IMR-90 (cell line): Measurements from ENCODE around the gene CERS1. TPM values are rescaled to one million over a fixed set of nuclear protein-coding genes. Genes with fewer than 3 reads are reported as not detected.

Experiments
- ATAC-seq: fragments of 200-7000 bp; cut with Tn5 transposase; 2 replicates; pipeline ENCODE4 v1.9.1; 2020; ENCODE audit warnings: low read depth, mild to moderate bottlenecking, moderate library complexity
- BruUV-seq: library from RNA; stranded (reverse); fragments of 400-500 nt; replicated peaks from 2 replicates; lab custom pipeline; 2021; lab: Mats Ljungman, UMichigan
- CTCF ChIA-PET: fragments of 300-600 bp; formaldehyde crosslinking; extraction: SDS; loops from one replicate; lab custom pipeline; 2021; ENCODE audit warnings: antibody characterized with exemption; lab: Yijun Ruan, JAX
- POLR2A ChIA-PET: fragments of 300-600 bp; sonication (Branson Sonifier 250); formaldehyde crosslinking; loops from one replicate; lab custom pipeline; 2022; ENCODE audit warnings: antibody characterized with exemption; ENCODE audit not compliant: unreplicated experiment; lab: Charles Lee
- DNase-seq: peaks from one replicate; pipeline ENCODE4 v3.0.0; 2013
- H2AFZ ChIP-seq: replicated peaks from 2 replicates; pipeline ENCODE3; 2013; ENCODE audit warnings: low read length, mild to moderate bottlenecking; ENCODE audit not compliant: poor library complexity
- H2AK5ac ChIP-seq: 2 replicates; pipeline ENCODE4 v1.6.1; 2013; ENCODE audit warnings: low read depth, low read length, inconsistent platforms
- H2AK9ac ChIP-seq: replicated peaks from 2 replicates; pipeline ENCODE3; 2013; ENCODE audit warnings: mild to moderate bottlenecking, low read depth, low read length, moderate library complexity; ENCODE audit not compliant: poor library complexity
- H2BK120ac ChIP-seq: 2 replicates; pipeline ENCODE4 v1.6.1; 2013; ENCODE audit warnings: low read depth, low read length, inconsistent platforms
- H2BK15ac ChIP-seq: 3 replicates; pipeline ENCODE4 v1.6.1; 2013; ENCODE audit warnings: low read depth, low read length, inconsistent platforms
- H2BK20ac ChIP-seq: 2 replicates; pipeline ENCODE4 v1.6.1; 2013; ENCODE audit warnings: low read depth, mild to moderate bottlenecking, inconsistent platforms, low read length, moderate library complexity
- H2BK5ac ChIP-seq: 2 replicates; pipeline ENCODE4 v1.6.1; 2013; ENCODE audit warnings: mild to moderate bottlenecking, low read depth, low read length, inconsistent platforms; ENCODE audit not compliant: poor library complexity, severe bottlenecking
- H3K14ac ChIP-seq: replicated peaks from 2 replicates; pipeline ENCODE4 v1.6.1; 2013; ENCODE audit warnings: low read depth, low read length, inconsistent platforms
- H3K18ac ChIP-seq: 2 replicates; pipeline ENCODE4 v1.6.1; 2013; ENCODE audit warnings: low read depth, low read length, control low read depth
- H3K23ac ChIP-seq: 2 replicates; pipeline ENCODE4 v1.6.1; 2013; ENCODE audit warnings: low read depth, low read length, inconsistent platforms
- H3K27ac ChIP-seq: 2 replicates; pipeline ENCODE4 v1.5.1; 2013; ENCODE audit warnings: mild to moderate bottlenecking, control low read depth, low read length; ENCODE audit not compliant: insufficient read depth
- H3K27me3 ChIP-seq: 2 replicates; pipeline ENCODE4 v1.6.1; 2013; ENCODE audit warnings: low read length; ENCODE audit not compliant: control insufficient read depth, insufficient read depth
- H3K36me3 ChIP-seq: 2 replicates; pipeline ENCODE4 v1.6.1; 2013; ENCODE audit warnings: low read length, mixed read lengths; ENCODE audit not compliant: control insufficient read depth, insufficient read depth
- H3K4ac ChIP-seq: 2 replicates; pipeline ENCODE4 v1.6.1; 2013; ENCODE audit warnings: low read depth, low read length, inconsistent platforms
- H3K4me1 ChIP-seq: 2 replicates; pipeline ENCODE4 v1.6.1; 2013; ENCODE audit warnings: low read length, mixed read lengths; ENCODE audit not compliant: control insufficient read depth, insufficient read depth
- H3K4me2 ChIP-seq: 2 replicates; pipeline ENCODE4 v1.6.1; 2013; ENCODE audit warnings: low read depth, mild to moderate bottlenecking, control low read depth, low read length, moderate library complexity
- H3K4me3 ChIP-seq: 2 replicates; pipeline ENCODE4 v1.5.1; 2013; ENCODE audit warnings: low read depth, mild to moderate bottlenecking, control low read depth, low read length, moderate library complexity; ENCODE audit not compliant: insufficient read depth
- H3K56ac ChIP-seq: 2 replicates; pipeline ENCODE4 v1.6.1; 2013; ENCODE audit warnings: low read length, inconsistent platforms; ENCODE audit not compliant: insufficient read depth; ENCODE audit errors: extremely low read depth
- H3K79me1 ChIP-seq, 2 experiments: 2 replicates each; pipeline ENCODE4 v1.6.1; 2013; ENCODE audit warnings: low read length in 2 of 2, inconsistent platforms in 1 of 2, low read depth in 1 of 2
- H3K9ac ChIP-seq: 2 replicates; pipeline ENCODE4 v1.6.1; 2013; ENCODE audit warnings: low read depth, low read length, control low read depth
- H3K9me1 ChIP-seq: 2 replicates; pipeline ENCODE4 v1.6.1; 2013; ENCODE audit warnings: low read length, inconsistent platforms; ENCODE audit not compliant: insufficient read depth
- H3K9me3 ChIP-seq: 2 replicates; pipeline ENCODE4 v1.6.1; 2013; ENCODE audit warnings: low read length; ENCODE audit not compliant: control insufficient read depth, insufficient read depth
- H4K20me1 ChIP-seq: 2 replicates; pipeline ENCODE4 v1.6.1; 2013; ENCODE audit warnings: low read length, inconsistent platforms; ENCODE audit not compliant: insufficient read depth
- H4K5ac ChIP-seq: 2 replicates; pipeline ENCODE4 v1.6.1; 2013; ENCODE audit warnings: mild to moderate bottlenecking, low read depth, low read length, control low read depth
- H4K8ac ChIP-seq, 2 experiments: 2 replicates each; pipeline ENCODE4 v1.6.1; 2013; ENCODE audit warnings: low read depth in 2 of 2, low read length in 2 of 2, control low read depth in 1 of 2, inconsistent platforms in 1 of 2
- H4K91ac ChIP-seq: 2 replicates; pipeline ENCODE4 v1.6.1; 2013; ENCODE audit warnings: low read depth, low read length, inconsistent platforms; ENCODE audit not compliant: insufficient read depth
- CHD1 ChIP-seq: IDR thresholded peaks from 2 replicates; pipeline ENCODE4 v1.6.1; 2012; ENCODE audit warnings: low read depth, low read length, improper control_type of control experiment
- ELK1 ChIP-seq: fragments of 150-350 bp; IDR thresholded peaks from 2 replicates; pipeline ENCODE4 v1.6.1; 2016; ENCODE audit warnings: low read depth, mild to moderate bottlenecking, low read length, moderate library complexity, borderline replicate concordance
- RCOR1 ChIP-seq: IDR thresholded peaks from 2 replicates; pipeline ENCODE4 v1.6.1; 2012; ENCODE audit warnings: mild to moderate bottlenecking, low read length, improper control_type of control experiment; ENCODE audit not compliant: insufficient replicate concordance
- USF2 ChIP-seq: fragments of 150-350 bp; IDR thresholded peaks from 2 replicates; pipeline ENCODE4 v1.6.1; 2017; ENCODE audit warnings: mild to moderate bottlenecking, antibody characterized with exemption, low read length, low read depth
- WGBS, 2 experiments: methylation state at CpG; one replicate each; pipeline versions ENCODE4 v1.1.5 to v1.1.7; 2013; ENCODE audit warnings: missing lambda C conversion rate in 2 of 2; ENCODE audit not compliant: insufficient read length in 1 of 2; ENCODE audit errors: extremely low coverage in 2 of 2; 5-methylcytosine and 5-hydroxymethylcytosine counted together
- dilution Hi-C: fragments of 300-500 bp; cut with HindIII; formaldehyde crosslinking; loops from one replicate; pipeline ENCODE4 v1.14.3; 2018; ENCODE audit warnings: low sequenced_read_pairs; ENCODE audit not compliant: unreplicated experiment
- in situ Hi-C: fragments of 300-500 bp; cut with MboI; formaldehyde crosslinking; loops from 3 replicates; pipeline ENCODE4 v1.14.3; 2019; ENCODE audit warnings: low sequenced_read_pairs, inconsistent platforms, mixed read lengths
- intact Hi-C: fragments of 100-400 bp; cut with micrococcal nuclease; formaldehyde crosslinking; loops from 2 replicates; pipeline ENCODE4 v1.10.0; 2022
- polyA plus RNA-seq, 3 experiments: library from polyadenylated mRNA; depleted of rRNA; stranded (reverse); fragments of >200 nt; gene quantifications; 2 replicates each; pipeline ENCODE4 v1.2.3, GENCODE V29; 2012; ENCODE audit warnings: low replicate concordance in 1 of 3
- total RNA-seq: library from RNA; depleted of rRNA; stranded (reverse); fragments of >200 nt; gene quantifications from 2 replicates; pipeline ENCODE4 v1.2.3, GENCODE V29; 2012

CERS1 gene
- total and polyA plus RNA-seq, 2 of the 4 experiments (the other 2 are of a cell fraction), result 0.90 to 4.3 TPM

GRCh38 chr19:18844806-18845329 lies 51.1 kb downstream of the CERS1 start:
- dilution Hi-C loops (no loop called here), intact Hi-C loops (loop anchor here (5.0 to 10.0 kb wide), 2 partner anchors 170 to 273 kb away; partner anchors contain the start of gene UBA52), in situ Hi-C loops (no loop called here)
- ATAC-seq (no peak), DNase-seq (no peak)
- Histone ChIP-seq H3K79me1 (peaks cover 23 to 97% of the 10 kb centered on the region in 2 experiments), H2BK20ac (no peak overlapping the region), H3K18ac (no peak overlapping the region), H4K20me1 (peaks cover 100% of the 10 kb centered on the region), H2AK5ac (no peak overlapping the region), H2BK15ac (no peak overlapping the region), H3K9ac (no peak overlapping the region), H4K8ac (no peak overlapping the region), H4K91ac (no peak overlapping the region), H2AK9ac (no peak overlapping the region), H3K23ac (no peak overlapping the region), H2AFZ (no peak overlapping the region), H3K27me3 (no peaks in the 10 kb centered on the region), H3K4ac (no peak overlapping the region), H4K5ac (no peak overlapping the region), H2BK120ac (no peak overlapping the region), H3K14ac (no peak overlapping the region), H3K27ac (no peak overlapping the region), H3K56ac (no peak overlapping the region), H3K9me3 (no peaks in the 10 kb centered on the region), H2BK5ac (no peak overlapping the region), H3K36me3 (peaks cover 11% of the 10 kb centered on the region), H3K4me2 (no peak overlapping the region), H3K9me1 (peaks cover 21% of the 10 kb centered on the region), H3K4me3 (no peak overlapping the region), H3K4me1 (peaks cover 27% of the 10 kb centered on the region)
- POLR2A ChIA-PET, result interaction anchor here (1.0 kb wide), 1 partner anchor 251 kb away, joined by 3 read pairs; no protein-coding TSS in a partner anchor
- TF ChIP-seq RCOR1 (no peak), USF2 (no peak), ELK1 (no peak), CHD1 (no peak)
- CTCF ChIA-PET, result interaction anchor here (1.0 kb wide), 1 partner anchor 251 kb away, joined by 3 read pairs; no protein-coding TSS in a partner anchor
- no TSS peak for BruUV-seq
- WGBS, 2 experiments, result 93% methylated on average over 3 of the region's 8 CpGs; no CpG with 5 or more reads in 1 of the 2 experiments
